Muscle of arm (tissue), 14 donors: ENCODE data around the gene COX7A2L. TPM values are rescaled to one million over a fixed set of nuclear protein-coding genes. Genes with fewer than 3 reads are reported as not detected.
"Not testable (repeated sequence)": the region's sequence is repeated elsewhere in the genome, so short reads cannot be mapped to it uniquely, and the experiment has no call there.

Source experiments
- DNase-seq: peaks from one replicate; pipeline ENCODE4 v3.0.0-alpha.2; 2013
- long read RNA-seq, 11 donors: transcript quantifications; one replicate each; lab custom pipeline, GENCODE V29; 2026
- polyA plus RNA-seq, 12 donors: library from polyadenylated mRNA; unstranded; fragments of 120-200 nt; gene quantifications; one replicate each; pipeline ENCODE4 v1.2.1, GENCODE V29; 2013; ENCODE audit not compliant: insufficient read length in 12 of 12

Gene COX7A2L
- polyA plus RNA-seq = 100 to 1,000 TPM in 11 of 12 donors, not detected in 1; 102 to 180 (median 154) TPM
- long read RNA-seq, donor 1, transcript COX7A2L-201 (3 exons, 1,112 nt) = major isoform, 131 of 359 reads
- long read RNA-seq, donor 1, partial matches to known transcripts = 217 of 359 reads
- long read RNA-seq, donor 1, other reads (novel, unspliced or antisense) = 8 of 359 reads
- long read RNA-seq, donor 2, transcript COX7A2L-201 (3 exons, 1,112 nt) = major isoform, 129 of 159 reads
- long read RNA-seq, donor 2, partial matches to known transcripts = 15 of 159 reads
- long read RNA-seq, donor 2, other reads (novel, unspliced or antisense) = 11 of 159 reads
- long read RNA-seq, donor 3, transcript COX7A2L-201 (3 exons, 1,112 nt) = major isoform, 71 of 94 reads
- long read RNA-seq, donor 3, partial matches to known transcripts = 17 of 94 reads
- long read RNA-seq, donor 3, other reads (novel, unspliced or antisense) = 6 of 94 reads
- long read RNA-seq, donor 4, transcript COX7A2L-201 (3 exons, 1,112 nt) = major isoform, 33 of 44 reads
- long read RNA-seq, donor 4, partial matches to known transcripts = 10 of 44 reads
- long read RNA-seq, donor 4, other reads (novel, unspliced or antisense) = 0 of 44 reads
- long read RNA-seq, donor 5, transcript COX7A2L-201 (3 exons, 1,112 nt) = major isoform, 98 of 151 reads
- long read RNA-seq, donor 5, partial matches to known transcripts = 33 of 151 reads
- long read RNA-seq, donor 5, other reads (novel, unspliced or antisense) = 16 of 151 reads
- long read RNA-seq, donor 6, transcript COX7A2L-201 (3 exons, 1,112 nt) = major isoform, 68 of 93 reads
- long read RNA-seq, donor 6, partial matches to known transcripts = 13 of 93 reads
- long read RNA-seq, donor 6, other reads (novel, unspliced or antisense) = 10 of 93 reads
- long read RNA-seq, donor 7, transcript COX7A2L-201 (3 exons, 1,112 nt) = major isoform, 56 of 69 reads
- long read RNA-seq, donor 7, partial matches to known transcripts = 12 of 69 reads
- long read RNA-seq, donor 7, other reads (novel, unspliced or antisense) = 0 of 69 reads
- long read RNA-seq, donor 8, transcript COX7A2L-204 (2 exons, 540 nt) = minor isoform, 9 of 230 reads
- long read RNA-seq, donor 8, transcript COX7A2L-201 (3 exons, 1,112 nt) = major isoform, 149 of 230 reads
- long read RNA-seq, donor 8, partial matches to known transcripts = 55 of 230 reads
- long read RNA-seq, donor 8, other reads (novel, unspliced or antisense) = 17 of 230 reads
- long read RNA-seq, donor 9, transcript COX7A2L-201 (3 exons, 1,112 nt) = major isoform, 66 of 102 reads
- long read RNA-seq, donor 9, partial matches to known transcripts = 30 of 102 reads
- long read RNA-seq, donor 9, other reads (novel, unspliced or antisense) = 6 of 102 reads
- long read RNA-seq, donor 10, transcript COX7A2L-201 (3 exons, 1,112 nt) = major isoform, 110 of 151 reads
- long read RNA-seq, donor 10, partial matches to known transcripts = 26 of 151 reads
- long read RNA-seq, donor 10, other reads (novel, unspliced or antisense) = 11 of 151 reads
- long read RNA-seq, donor 11, transcript COX7A2L-201 (3 exons, 1,112 nt) = major isoform, 130 of 176 reads
- long read RNA-seq, donor 11, transcript COX7A2L-204 (2 exons, 540 nt) = minor isoform, 5 of 176 reads
- long read RNA-seq, donor 11, partial matches to known transcripts = 30 of 176 reads
- long read RNA-seq, donor 11, other reads (novel, unspliced or antisense) = 11 of 176 reads

GRCh38 chr2:42360890-42361727 lies at the start of gene COX7A2L:
Gene COX7A2L, minus strand, starts transcription at chr2:42361217. Its CDS starts 56 bp downstream, at chr2:42361161.
- peak; percentile 97 for DNase-seq

- no peak for DNase-seq
Measured at GRCh38 chr2:42408009-42408408, 47.0 kb upstream of the COX7A2L start.

GRCh38 chr2:42407476-42407875 lies 46.5 kb upstream of the COX7A2L start:
- DNase-seq = no peak

- no peak for DNase-seq
Measured at GRCh38 chr2:42404676-42405075, 43.7 kb upstream of the COX7A2L start.

GRCh38 chr2:42401773-42402172 lies 40.8 kb upstream of the COX7A2L start:
- no peak for DNase-seq

GRCh38 chr2:42398052-42398451 lies 37.0 kb upstream of the COX7A2L start:
- not testable (repeated sequence) for DNase-seq

GRCh38 chr2:42393320-42393719 lies 32.3 kb upstream of the COX7A2L start:
- DNase-seq = not testable (repeated sequence)

GRCh38 chr2:42392191-42392590 lies 31.2 kb upstream of the COX7A2L start:
- DNase-seq = no peak

- DNase-seq = no peak
Measured at GRCh38 chr2:42390401-42390969, 29.5 kb upstream of the COX7A2L start.

GRCh38 chr2:42386682-42387081 lies 25.7 kb upstream of the COX7A2L start:
- no peak for DNase-seq

- no peak for DNase-seq
Measured at GRCh38 chr2:42385225-42385624, 24.2 kb upstream of the COX7A2L start.

- DNase-seq = no peak
Measured at GRCh38 chr2:42383855-42384530, 23.0 kb upstream of the COX7A2L start.

- no peak for DNase-seq
Measured at GRCh38 chr2:42382144-42382543, 21.1 kb upstream of the COX7A2L start.

- not testable (repeated sequence) for DNase-seq
Measured at GRCh38 chr2:42380026-42380425, 19.0 kb upstream of the COX7A2L start.

- DNase-seq = no peak
Measured at GRCh38 chr2:42378415-42378814, 17.4 kb upstream of the COX7A2L start.

GRCh38 chr2:42376758-42377157 lies 15.7 kb upstream of the COX7A2L start:
- no peak for DNase-seq

- DNase-seq = no peak
Measured at GRCh38 chr2:42372474-42373200, 11.6 kb upstream of the COX7A2L start.
